ENCODE measurements around the gene TSEN34.

DNA sequence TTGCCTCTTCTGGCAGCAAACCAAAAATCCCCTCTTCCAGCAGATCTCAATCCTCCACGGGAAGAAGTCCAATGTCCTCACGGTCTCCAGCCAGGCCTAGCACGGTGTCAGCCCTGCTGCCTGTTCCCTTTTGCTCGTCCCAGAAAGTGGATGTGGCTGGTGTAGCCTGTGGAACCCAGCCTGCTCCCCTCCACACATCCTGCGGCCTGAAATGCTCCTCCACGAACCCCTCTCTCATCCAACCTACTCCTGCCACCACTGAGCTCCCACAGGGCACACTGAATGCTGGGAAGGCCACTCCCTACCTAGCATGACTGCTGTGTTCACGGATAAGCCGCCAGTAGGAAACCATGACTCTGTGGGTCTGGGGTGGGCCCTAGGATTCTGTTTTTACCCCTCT lies 4.8 kb upstream of the TSEN34 start:
- TF ChIP-seq CTCF (IDR thresholded peaks at IDR 0.05; ENCODE audit: low read depth, low read length), result no peak
- TF ChIP-seq EZH2phosphoT487 (IDR thresholded peaks at IDR 0.05; ENCODE audit: low read depth), result no peak

Data from OCI-LY3 (cell line).